ENCODE measurements around the gene ZNG1F. TPM values are rescaled to one million over a fixed set of nuclear protein-coding genes. Genes with fewer than 3 reads are reported as not detected.
"Not testable (repeated sequence)": the region's sequence is repeated elsewhere in the genome, so short reads cannot be mapped to it uniquely, and the experiment has no call there.

Gene ZNG1F
- total and polyA plus RNA-seq, 2 of the 13 experiments (the other 11 are each of a cell fraction or from before 2014, with no cell fraction given), result 12.7 to 20.9 TPM

DNA sequence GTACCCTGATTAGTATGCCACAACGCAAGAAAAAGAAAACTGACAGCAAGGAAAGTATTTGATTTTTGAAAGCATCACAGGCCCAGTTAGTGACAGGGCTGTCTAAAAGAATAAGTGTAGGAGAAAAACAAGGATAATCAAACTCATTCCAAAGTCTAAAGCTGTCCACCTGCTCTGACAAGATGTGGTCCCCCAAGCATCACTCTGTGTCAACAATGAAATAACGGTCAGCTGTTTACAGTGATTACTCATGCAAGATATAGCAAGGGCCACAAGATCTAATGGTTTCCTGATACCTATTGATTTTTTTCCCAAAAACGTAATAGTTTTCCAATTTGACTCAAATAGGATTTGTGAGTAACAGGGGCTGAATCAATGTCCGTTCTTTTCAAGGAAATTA, 14.1 kb downstream of the ZNG1F start (continued):
- TF ChIP-seq, protein P1, sequence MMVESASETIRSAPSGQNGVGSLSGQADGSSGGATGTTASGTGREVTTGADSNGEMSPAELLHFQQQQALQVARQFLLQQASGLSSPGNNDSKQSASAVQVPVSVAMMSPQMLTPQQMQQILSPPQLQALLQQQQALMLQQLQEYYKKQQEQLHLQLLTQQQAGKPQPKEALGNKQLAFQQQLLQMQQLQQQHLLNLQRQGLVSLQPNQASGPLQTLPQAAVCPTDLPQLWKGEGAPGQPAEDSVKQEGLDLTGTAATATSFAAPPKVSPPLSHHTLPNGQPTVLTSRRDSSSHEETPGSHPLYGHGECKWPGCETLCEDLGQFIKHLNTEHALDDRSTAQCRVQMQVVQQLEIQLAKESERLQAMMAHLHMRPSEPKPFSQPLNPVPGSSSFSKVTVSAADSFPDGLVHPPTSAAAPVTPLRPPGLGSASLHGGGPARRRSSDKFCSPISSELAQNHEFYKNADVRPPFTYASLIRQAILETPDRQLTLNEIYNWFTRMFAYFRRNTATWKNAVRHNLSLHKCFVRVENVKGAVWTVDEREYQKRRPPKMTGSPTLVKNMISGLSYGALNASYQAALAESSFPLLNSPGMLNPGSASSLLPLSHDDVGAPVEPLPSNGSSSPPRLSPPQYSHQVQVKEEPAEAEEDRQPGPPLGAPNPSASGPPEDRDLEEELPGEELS (CRISPR knock-in tag; IDR thresholded peaks at IDR 0.05), result peak; percentile 45
- not testable (repeated sequence) for TF ChIP-seq SOX13, FOXP1 (IDR thresholded peaks at IDR 0.05)
- 0 out of 4 replicates have a peak, but pooled peaks of 1 of the 2 experiments have one; percentile 8 for TF ChIP-seq SOX13 (CRISPR knock-in tag; conservative IDR thresholded peaks at IDR 0.05 in 1 of 2, IDR thresholded peaks at IDR 0.05 in 1 of 2)
- TF ChIP-seq, protein P2, sequence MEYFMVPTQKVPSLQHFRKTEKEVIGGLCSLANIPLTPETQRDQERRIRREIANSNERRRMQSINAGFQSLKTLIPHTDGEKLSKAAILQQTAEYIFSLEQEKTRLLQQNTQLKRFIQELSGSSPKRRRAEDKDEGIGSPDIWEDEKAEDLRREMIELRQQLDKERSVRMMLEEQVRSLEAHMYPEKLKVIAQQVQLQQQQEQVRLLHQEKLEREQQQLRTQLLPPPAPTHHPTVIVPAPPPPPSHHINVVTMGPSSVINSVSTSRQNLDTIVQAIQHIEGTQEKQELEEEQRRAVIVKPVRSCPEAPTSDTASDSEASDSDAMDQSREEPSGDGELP (IDR thresholded peaks at IDR 0.05; ENCODE audit: borderline replicate concordance, low read depth), result peak; percentile 77
- TF ChIP-seq HNF4A (CRISPR knock-in tag; IDR thresholded peaks at IDR 0.05), result peak; percentile 27; the same call in 1 of the 2 replicates
- 0 out of 2 replicates have a peak, but pooled peaks have one; percentile 32 for TF ChIP-seq KDM1A (CRISPR knock-in tag; IDR thresholded peaks at IDR 0.05)
- TF ChIP-seq FOSL2 (CRISPR knock-in tag; IDR thresholded peaks at IDR 0.05), result peak; percentile 81
- peak; percentile 71 for TF ChIP-seq GATAD2A (CRISPR knock-in tag; IDR thresholded peaks at IDR 0.05)
- TF ChIP-seq ELF3 (CRISPR knock-in tag; IDR thresholded peaks at IDR 0.05), result 0 out of 2 replicates have a peak, but pooled peaks have one; percentile 37
- TF ChIP-seq FOXP1 (CRISPR knock-in tag; IDR thresholded peaks at IDR 0.05), result peak; percentile 77
- TF ChIP-seq, protein P3, sequence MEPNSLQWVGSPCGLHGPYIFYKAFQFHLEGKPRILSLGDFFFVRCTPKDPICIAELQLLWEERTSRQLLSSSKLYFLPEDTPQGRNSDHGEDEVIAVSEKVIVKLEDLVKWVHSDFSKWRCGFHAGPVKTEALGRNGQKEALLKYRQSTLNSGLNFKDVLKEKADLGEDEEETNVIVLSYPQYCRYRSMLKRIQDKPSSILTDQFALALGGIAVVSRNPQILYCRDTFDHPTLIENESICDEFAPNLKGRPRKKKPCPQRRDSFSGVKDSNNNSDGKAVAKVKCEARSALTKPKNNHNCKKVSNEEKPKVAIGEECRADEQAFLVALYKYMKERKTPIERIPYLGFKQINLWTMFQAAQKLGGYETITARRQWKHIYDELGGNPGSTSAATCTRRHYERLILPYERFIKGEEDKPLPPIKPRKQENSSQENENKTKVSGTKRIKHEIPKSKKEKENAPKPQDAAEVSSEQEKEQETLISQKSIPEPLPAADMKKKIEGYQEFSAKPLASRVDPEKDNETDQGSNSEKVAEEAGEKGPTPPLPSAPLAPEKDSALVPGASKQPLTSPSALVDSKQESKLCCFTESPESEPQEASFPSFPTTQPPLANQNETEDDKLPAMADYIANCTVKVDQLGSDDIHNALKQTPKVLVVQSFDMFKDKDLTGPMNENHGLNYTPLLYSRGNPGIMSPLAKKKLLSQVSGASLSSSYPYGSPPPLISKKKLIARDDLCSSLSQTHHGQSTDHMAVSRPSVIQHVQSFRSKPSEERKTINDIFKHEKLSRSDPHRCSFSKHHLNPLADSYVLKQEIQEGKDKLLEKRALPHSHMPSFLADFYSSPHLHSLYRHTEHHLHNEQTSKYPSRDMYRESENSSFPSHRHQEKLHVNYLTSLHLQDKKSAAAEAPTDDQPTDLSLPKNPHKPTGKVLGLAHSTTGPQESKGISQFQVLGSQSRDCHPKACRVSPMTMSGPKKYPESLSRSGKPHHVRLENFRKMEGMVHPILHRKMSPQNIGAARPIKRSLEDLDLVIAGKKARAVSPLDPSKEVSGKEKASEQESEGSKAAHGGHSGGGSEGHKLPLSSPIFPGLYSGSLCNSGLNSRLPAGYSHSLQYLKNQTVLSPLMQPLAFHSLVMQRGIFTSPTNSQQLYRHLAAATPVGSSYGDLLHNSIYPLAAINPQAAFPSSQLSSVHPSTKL (CRISPR knock-in tag; IDR thresholded peaks at IDR 0.05), result peak; percentile 68; the same call in 1 of the 2 replicates

DNA sequence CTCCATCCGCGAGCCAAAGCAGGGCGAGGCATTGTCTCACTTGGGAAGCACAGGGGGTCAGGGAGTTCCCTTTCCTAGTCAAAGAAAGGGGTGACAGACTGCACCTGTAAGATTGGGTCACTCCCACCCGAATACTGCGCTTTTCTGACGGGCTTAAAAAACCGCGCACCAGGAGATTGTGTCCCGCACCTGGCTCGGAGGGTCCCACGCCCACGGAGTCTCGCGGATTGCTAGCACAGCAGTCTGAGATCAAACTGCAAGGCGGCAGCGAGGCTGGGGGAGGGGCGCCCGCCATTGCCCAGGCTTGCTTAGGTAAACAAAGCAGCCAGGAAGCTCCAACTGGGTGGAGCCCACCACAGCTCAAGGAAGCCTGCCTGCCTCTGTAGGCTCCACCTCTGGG, 39.0 kb downstream of the ZNG1F start:
- in situ Hi-C loops (cut with HindIII; ENCODE audit: extremely low pct_ligation_motif_present, low pct_unique_long_range_greater_than_20kb); CTCF ChIA-PET (ENCODE audit: low intra/inter-chr PET ratio, low total read pairs); H3K9me3 ChIP-seq (ENCODE audit: low read length); H3K27me3 ChIP-seq (ENCODE audit: control insufficient read depth in 1 of 2, insufficient read depth in 2 of 2, low read length in 2 of 2); H4K20me1 ChIP-seq (ENCODE audit: insufficient read depth, low read length); POLR2A ChIA-PET; H3K79me2 ChIP-seq (ENCODE audit: insufficient read depth, low read length); BruUV-seq (replicated peaks); H3K27ac ChIP-seq (ENCODE audit: extremely low read length, insufficient read depth, low read length); H3K9ac ChIP-seq (ENCODE audit: insufficient read depth, low read depth, low read length); H2AFZ ChIP-seq (ENCODE audit: low read length); H3K4me3 ChIP-seq (replicated peaks in 1 of 3; ENCODE audit: insufficient read depth in 1 of 3, low read depth in 2 of 3, low read length in 3 of 3); intact Hi-C loops (cut with micrococcal nuclease; ENCODE audit: unreplicated experiment); H3K36me3 ChIP-seq (replicated peaks in 1 of 2; ENCODE audit: control insufficient read depth in 1 of 2, insufficient read depth in 2 of 2, low read length in 2 of 2); FAIRE-seq; H3K4me1 ChIP-seq (ENCODE audit: insufficient read depth, low read length); H3K4me2 ChIP-seq (ENCODE audit: low read depth, low read length); DNase-seq (ENCODE audit: low spot score); ATAC-seq: not testable (repeated sequence)
- no CpG with 5 or more reads among the region's 18 CpGs for WGBS (ENCODE audit: low lambda C conversion rate)

All from HepG2 (cell line).